Adrenal gland (tissue), 12 donors: ENCODE results near the gene ACOT4. TPM values are rescaled to one million over a fixed set of nuclear protein-coding genes. Genes with fewer than 3 reads are reported as not detected.

Experiments used
- DNase-seq, 7 donors: peaks; one replicate each; pipeline ENCODE4 v3.0.0-alpha.2; 2019 to 2020
- H3K27ac ChIP-seq, 5 donors: fragments of 200-600 bp; sonication (generic) in 4 of 5; 1 replicate in 3 of 5; 2 replicates in 2 of 5; pipeline versions ENCODE4 v1.5.1 to v1.8.0; 2016 to 2020; ENCODE audit warnings: mild to moderate bottlenecking in 1 of 5
- H3K27me3 ChIP-seq: fragments of 200-600 bp; 2 replicates; pipeline ENCODE4 v1.8.0; 2021
- H3K36me3 ChIP-seq, 2 donors: fragments of 200-600 bp; replicated peaks in 1 of 2; 1 replicate in 1 of 2; 2 replicates in 1 of 2; pipeline versions ENCODE4 v1.5.1 to v1.8.0; 2018 to 2022
- H3K4me1 ChIP-seq, 2 donors: fragments of 200-600 bp; replicated peaks in 1 of 2; 1 replicate in 1 of 2; 2 replicates in 1 of 2; pipeline versions ENCODE4 v1.5.1 to v1.8.0; 2018 to 2021
- H3K4me3 ChIP-seq, 4 donors: fragments of 200-600 bp; sonication (generic) in 3 of 4; one replicate each; pipeline ENCODE4 v1.5.1; 2016 to 2018
- H3K9me3 ChIP-seq, 3 donors: fragments of 200-600 bp; sonication (generic) in 1 of 3; replicated peaks in 1 of 3; 1 replicate in 2 of 3; 2 replicates in 1 of 3; pipeline versions ENCODE4 v1.5.1 to v1.8.0; 2016 to 2021
- POLR2A ChIP-seq, 2 donors: fragments of 450-650 bp; IDR thresholded peaks; one replicate each; pipeline ENCODE4 v1.6.1; 2017; ENCODE audit warnings: antibody characterized with exemption in 2 of 2, mild to moderate bottlenecking in 2 of 2, moderate library complexity in 1 of 2
- WGBS, 4 donors: extraction: QIAGEN DNeasy Blood & Tissue Kit in 2 of 4; methylation state at CpG; one replicate each; pipeline versions ENCODE4 v1.1.5 to v1.1.7; 2013 to 2017; 5-methylcytosine and 5-hydroxymethylcytosine counted together
- intact Hi-C, 2 donors: fragments of 100-400 bp; cut with DNase I; formaldehyde crosslinking; loops; one replicate each; pipeline versions ENCODE4 v1.14.1 to v1.15.0; 2022 to 2023
- polyA plus RNA-seq, 3 donors: library from polyadenylated mRNA; stranded (reverse); fragments of 200-250 nt in 2 of 3; fragments of 350-450 nt in 1 of 3; fragmentation: Illumina TruSeq in 1 of 3; extraction: RNeasy Lipid Tissue Mini Kit (QIAGEN cat#74804) in 1 of 3; gene quantifications; one replicate each; pipeline ENCODE4 v1.2.3, GENCODE V29; 2013 to 2014
- total RNA-seq, 9 donors: library from RNA; depleted of rRNA in 4 of 9; stranded (reverse); fragments of >200 nt in 4 of 9; fragments of 120-200 nt in 1 of 9; fragmentation: NEBNext Ultra II Directional in 1 of 9; extraction: Animal tissue kit (Norgen Biotek cat#: 25700) in 1 of 9; gene quantifications; one replicate each; pipeline versions ENCODE4 v1.1.0 to v1.2.4, GENCODE V29; 2013 to 2023
- TF ChIP-seq, protein P1 (sequence below), 6 experiments: fragments of 450-650 bp in 4 of 6; fragments of 200-600 bp in 2 of 6; sonication (generic) in 1 of 6; IDR thresholded peaks; 1 replicate in 5 of 6; 2 replicates in 1 of 6; pipeline versions ENCODE4 v1.5.1 to v1.8.0; 2016 to 2021; ENCODE audit warnings: antibody characterized with exemption in 6 of 6, mild to moderate bottlenecking in 2 of 6, moderate library complexity in 1 of 6
- donor health status: healthy with polysubstance abuse.
- donor health status: Bipolar disorder and iron deficiency.
- donor health status: DM: yes; HTN: yes; CAD: no.
- donor health status: DM: no; HTN: no; CAD: no.
- donor health status: DM: no; HTN: no; CAD: no.
- donor health status: DM: yes; HTN: yes; CAD: no.

The ACOT4 gene
- total and polyA plus RNA-seq, 12 donors = 0.72 to 6.7 (median 2.1) TPM

DNA sequence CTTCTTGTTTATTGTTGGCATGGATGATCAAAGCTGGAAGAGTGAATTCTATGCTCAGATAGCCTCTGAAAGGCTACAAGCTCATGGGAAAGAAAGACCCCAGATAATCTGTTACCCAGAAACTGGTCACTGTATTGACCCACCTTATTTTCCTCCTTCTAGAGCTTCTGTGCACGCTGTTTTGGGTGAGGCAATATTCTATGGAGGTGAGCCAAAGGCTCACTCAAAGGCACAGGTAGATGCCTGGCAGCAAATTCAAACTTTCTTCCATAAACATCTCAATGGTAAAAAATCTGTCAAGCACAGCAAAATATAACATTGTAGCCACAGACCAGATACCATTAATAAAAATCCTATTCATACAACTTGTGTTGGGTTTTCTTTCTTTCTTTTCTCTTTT lies 27.9 kb downstream of the ACOT4 start:
- Histone ChIP-seq H3K36me3 (no peaks in the 10 kb centered on the region), H3K27ac (no peak overlapping the region), H3K27me3 (no peaks in the 10 kb centered on the region), H3K4me3 (no peak overlapping the region), H3K9me3 (no peaks in the 10 kb centered on the region), H3K4me1 (no peaks in the 10 kb centered on the region)
- no peak for DNase-seq
- intact Hi-C loops = no loop called here
- TF ChIP-seq POLR2A (IDR thresholded peaks at IDR 0.05) = no peak
- TF ChIP-seq, protein P1, sequence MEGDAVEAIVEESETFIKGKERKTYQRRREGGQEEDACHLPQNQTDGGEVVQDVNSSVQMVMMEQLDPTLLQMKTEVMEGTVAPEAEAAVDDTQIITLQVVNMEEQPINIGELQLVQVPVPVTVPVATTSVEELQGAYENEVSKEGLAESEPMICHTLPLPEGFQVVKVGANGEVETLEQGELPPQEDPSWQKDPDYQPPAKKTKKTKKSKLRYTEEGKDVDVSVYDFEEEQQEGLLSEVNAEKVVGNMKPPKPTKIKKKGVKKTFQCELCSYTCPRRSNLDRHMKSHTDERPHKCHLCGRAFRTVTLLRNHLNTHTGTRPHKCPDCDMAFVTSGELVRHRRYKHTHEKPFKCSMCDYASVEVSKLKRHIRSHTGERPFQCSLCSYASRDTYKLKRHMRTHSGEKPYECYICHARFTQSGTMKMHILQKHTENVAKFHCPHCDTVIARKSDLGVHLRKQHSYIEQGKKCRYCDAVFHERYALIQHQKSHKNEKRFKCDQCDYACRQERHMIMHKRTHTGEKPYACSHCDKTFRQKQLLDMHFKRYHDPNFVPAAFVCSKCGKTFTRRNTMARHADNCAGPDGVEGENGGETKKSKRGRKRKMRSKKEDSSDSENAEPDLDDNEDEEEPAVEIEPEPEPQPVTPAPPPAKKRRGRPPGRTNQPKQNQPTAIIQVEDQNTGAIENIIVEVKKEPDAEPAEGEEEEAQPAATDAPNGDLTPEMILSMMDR (IDR thresholded peaks at IDR 0.05) = no peak
- WGBS, 4 donors = 81 to 90% (median 87%) methylated on average over 1 of the region's 1 CpG

DNA sequence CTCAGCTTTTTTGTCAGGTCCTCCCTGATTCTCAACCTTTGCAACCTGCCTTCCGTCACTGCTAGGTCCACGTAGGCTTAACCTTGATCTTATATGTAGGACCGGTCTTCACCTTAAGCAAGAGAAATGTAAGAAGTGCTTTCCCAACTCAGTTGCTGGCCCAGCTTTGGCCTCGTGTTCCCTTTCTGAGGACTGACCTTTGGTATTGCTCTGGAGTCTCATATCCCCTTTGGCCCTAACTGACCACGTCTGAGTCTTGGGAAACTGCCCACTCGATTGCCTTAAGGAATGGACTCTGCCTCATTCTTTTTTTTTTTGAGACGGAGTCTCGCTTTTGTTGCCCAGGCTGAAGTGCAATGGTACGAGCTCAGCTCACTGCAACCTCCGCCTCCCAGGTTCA lies 28.6 kb downstream of the ACOT4 start:
- Histone ChIP-seq H3K36me3 (no peaks in the 10 kb centered on the region), H3K4me3 (no peak overlapping the region), H3K4me1 (no peaks in the 10 kb centered on the region), H3K27ac (no peak overlapping the region), H3K9me3 (no peaks in the 10 kb centered on the region), H3K27me3 (no peaks in the 10 kb centered on the region)
- WGBS, 4 donors = 77 to 89% (median 86%) methylated on average over 10 of the region's 10 CpGs
- no peak for DNase-seq
- TF ChIP-seq POLR2A (IDR thresholded peaks at IDR 0.05) = no peak
- TF ChIP-seq, protein P1 (IDR thresholded peaks at IDR 0.05) = no peak
- intact Hi-C loops = no loop called here

DNA sequence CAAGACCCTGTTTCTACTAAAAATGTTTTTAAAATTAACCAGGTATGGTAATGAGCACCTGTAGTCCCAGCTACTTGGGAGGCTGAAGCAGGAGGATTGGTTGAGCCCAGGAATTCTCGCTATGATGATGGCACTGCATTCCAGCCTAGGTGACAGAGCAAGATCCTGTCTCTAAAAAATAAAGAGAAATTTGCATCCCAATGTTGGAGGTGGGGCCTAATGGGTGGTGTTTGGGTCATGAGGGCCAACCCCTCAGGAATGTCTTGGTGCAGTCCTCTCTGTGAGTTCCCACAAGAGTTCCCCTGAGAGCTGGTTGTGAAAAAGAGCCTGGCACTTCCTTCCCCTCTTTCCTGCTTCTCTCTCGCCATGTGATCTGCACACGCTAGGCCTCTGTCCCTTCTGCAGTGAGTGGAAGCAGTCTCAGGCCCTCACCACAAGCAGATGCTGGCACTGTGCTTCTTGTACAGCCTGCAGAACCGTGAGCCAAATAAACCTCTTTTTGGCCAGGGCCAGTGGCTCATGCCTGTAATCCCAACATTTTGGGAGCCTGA lies 31.9 kb downstream of the ACOT4 start:
- TF ChIP-seq, protein P1 (IDR thresholded peaks at IDR 0.05) = no peak
- TF ChIP-seq POLR2A (IDR thresholded peaks at IDR 0.05) = no peak
- no peaks in the 10 kb centered on the region for H3K4me1 ChIP-seq
- no peaks in the 10 kb centered on the region for H3K27me3 ChIP-seq
- H3K9me3 ChIP-seq = no peaks in the 10 kb centered on the region
- DNase-seq = no peak
- no peak overlapping the region for H3K27ac ChIP-seq
- no peaks in the 10 kb centered on the region for H3K36me3 ChIP-seq
- intact Hi-C loops = no loop called here
- 84 to 91% (median 86%) methylated on average over 4 of the region's 4 CpGs for WGBS, 4 donors
- H3K4me3 ChIP-seq = no peak overlapping the region

DNA sequence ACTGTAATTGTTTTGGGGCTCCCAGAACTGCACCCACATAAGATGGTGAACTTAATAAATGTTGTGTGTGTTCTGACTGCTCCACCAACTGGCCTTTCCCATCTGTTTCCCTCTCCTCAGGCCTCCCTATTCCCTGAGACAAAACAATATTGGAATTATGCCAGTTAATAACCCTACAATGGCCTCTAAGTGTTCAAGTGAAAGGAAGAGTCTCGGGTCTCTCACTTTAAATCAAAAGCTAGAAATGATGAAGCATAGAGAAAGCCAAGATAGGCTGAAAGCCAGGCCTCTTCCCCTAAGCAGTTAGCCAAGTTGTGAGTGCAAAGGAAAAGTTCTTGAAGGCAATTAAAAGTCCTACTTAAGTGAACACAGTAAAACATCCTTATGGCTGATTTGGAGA lies 34.0 kb downstream of the ACOT4 start:
- no peaks in the 10 kb centered on the region for H3K4me1 ChIP-seq
- intact Hi-C loops = no loop called here
- 42 to 56% (median 46%) methylated on average over 1 of the region's 1 CpG for WGBS, 4 donors
- DNase-seq = no peak
- H3K4me3 ChIP-seq = no peak overlapping the region
- no peaks in the 10 kb centered on the region for H3K36me3 ChIP-seq
- H3K9me3 ChIP-seq = no peaks in the 10 kb centered on the region
- TF ChIP-seq POLR2A (IDR thresholded peaks at IDR 0.05) = no peak
- TF ChIP-seq, protein P1 (IDR thresholded peaks at IDR 0.05) = no peak
- H3K27me3 ChIP-seq = no peaks in the 10 kb centered on the region
- no peak overlapping the region for H3K27ac ChIP-seq
